Measurements from ENCODE around the gene SCAMP5. TPM values are rescaled to one million over a fixed set of nuclear protein-coding genes. Genes with fewer than 3 reads are reported as not detected.

SCAMP5 gene
- polyA plus RNA-seq, 1 donor (not counting 4 experiments of a cell fraction or from before 2014, with no cell fraction given): 1.9 TPM

DNA sequence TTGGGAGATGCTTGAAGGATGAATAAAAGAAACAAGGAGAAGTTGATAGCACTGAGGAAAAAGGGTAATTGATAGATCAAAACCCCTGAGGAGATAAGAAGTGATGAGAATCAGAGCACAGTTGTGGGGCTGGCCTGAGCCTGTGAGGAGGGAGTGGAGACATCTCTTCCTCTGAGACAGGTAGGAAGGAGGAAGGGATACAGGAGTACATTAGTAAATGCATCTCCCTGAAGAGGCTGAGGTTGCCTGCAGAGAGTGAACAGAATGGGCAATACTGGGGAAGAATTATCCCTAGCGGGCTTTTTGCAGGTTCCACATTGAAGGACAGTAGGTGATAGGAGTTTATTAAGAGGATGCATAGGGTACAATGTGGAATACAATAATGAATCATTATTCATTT lies 17.3 kb upstream of the SCAMP5 start:
- Histone ChIP-seq H3K27ac (ENCODE audit: control insufficient read depth, insufficient read depth, low read length) (no peak overlapping the region), H3K79me2 (ENCODE audit: control insufficient read depth, insufficient read depth, low read length) (no peaks in the 10 kb centered on the region)
- TF ChIP-seq, protein P1, sequence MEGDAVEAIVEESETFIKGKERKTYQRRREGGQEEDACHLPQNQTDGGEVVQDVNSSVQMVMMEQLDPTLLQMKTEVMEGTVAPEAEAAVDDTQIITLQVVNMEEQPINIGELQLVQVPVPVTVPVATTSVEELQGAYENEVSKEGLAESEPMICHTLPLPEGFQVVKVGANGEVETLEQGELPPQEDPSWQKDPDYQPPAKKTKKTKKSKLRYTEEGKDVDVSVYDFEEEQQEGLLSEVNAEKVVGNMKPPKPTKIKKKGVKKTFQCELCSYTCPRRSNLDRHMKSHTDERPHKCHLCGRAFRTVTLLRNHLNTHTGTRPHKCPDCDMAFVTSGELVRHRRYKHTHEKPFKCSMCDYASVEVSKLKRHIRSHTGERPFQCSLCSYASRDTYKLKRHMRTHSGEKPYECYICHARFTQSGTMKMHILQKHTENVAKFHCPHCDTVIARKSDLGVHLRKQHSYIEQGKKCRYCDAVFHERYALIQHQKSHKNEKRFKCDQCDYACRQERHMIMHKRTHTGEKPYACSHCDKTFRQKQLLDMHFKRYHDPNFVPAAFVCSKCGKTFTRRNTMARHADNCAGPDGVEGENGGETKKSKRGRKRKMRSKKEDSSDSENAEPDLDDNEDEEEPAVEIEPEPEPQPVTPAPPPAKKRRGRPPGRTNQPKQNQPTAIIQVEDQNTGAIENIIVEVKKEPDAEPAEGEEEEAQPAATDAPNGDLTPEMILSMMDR (optimal IDR thresholded peaks at IDR 0.05 in 1 of 3, IDR thresholded peaks at IDR 0.05 in 1 of 3, conservative IDR thresholded peaks at IDR 0.05 in 1 of 3; ENCODE audit: extremely low read depth in 1 of 3, insufficient read depth in 2 of 3, low read length in 3 of 3): no peak
- TF ChIP-seq EZH2 (IDR thresholded peaks at IDR 0.05; ENCODE audit: low read length): no peak

DNA sequence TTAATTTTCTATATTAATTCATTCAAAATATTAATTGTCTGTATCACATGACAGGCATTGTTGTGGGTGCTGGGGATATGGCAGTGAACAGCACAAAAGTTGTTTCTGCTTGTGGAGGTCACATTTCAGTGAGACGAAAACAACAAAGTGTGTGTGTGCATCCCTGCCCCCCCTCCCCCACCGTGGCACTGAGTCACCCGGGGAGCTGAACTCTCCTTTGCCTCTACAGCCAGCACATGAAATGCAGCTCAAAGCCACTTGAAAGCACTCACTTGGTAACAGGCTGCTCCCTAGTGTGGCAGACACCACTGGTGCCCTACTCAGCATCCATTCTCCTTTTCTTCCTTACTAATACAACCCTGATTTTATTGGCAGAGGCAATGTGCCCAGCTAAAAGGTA lies 16.9 kb upstream of the SCAMP5 start:
- no peak overlapping the region for H3K4me2 ChIP-seq (ENCODE audit: control insufficient read depth, extremely low read depth, insufficient read depth, low read depth, low read length)
- H3K9me1 ChIP-seq (ENCODE audit: control insufficient read depth, extremely low read depth, insufficient read depth, low read length): no peaks in the 10 kb centered on the region
- H3K36me3 ChIP-seq (ENCODE audit: control insufficient read depth in 2 of 2, extremely low read depth in 1 of 2, insufficient read depth in 2 of 2, low read length in 2 of 2): no peaks in the 10 kb centered on the region
- H3K4me3 ChIP-seq (ENCODE audit: control insufficient read depth in 2 of 3, extremely low read depth in 1 of 3, insufficient read depth in 2 of 3, low read depth in 1 of 3, low read length in 3 of 3): no peak overlapping the region
- FAIRE-seq: no peak
- no peak overlapping the region for H2AFZ ChIP-seq (ENCODE audit: control insufficient read depth, low read length)
- no peak overlapping the region for H3K9ac ChIP-seq (ENCODE audit: control insufficient read depth, extremely low read depth, insufficient read depth, low read length)
- H3K27ac ChIP-seq (ENCODE audit: control insufficient read depth, insufficient read depth, low read length): no peak overlapping the region
- dilution Hi-C loops (cut with MboI; ENCODE audit: extremely low pct_ligation_motif_present, low sequenced_read_pairs): no loop called here
- TF ChIP-seq EZH2 (IDR thresholded peaks at IDR 0.05; ENCODE audit: low read length): no peak
- TF ChIP-seq, protein P1 (optimal IDR thresholded peaks at IDR 0.05 in 1 of 3, IDR thresholded peaks at IDR 0.05 in 1 of 3, conservative IDR thresholded peaks at IDR 0.05 in 1 of 3; ENCODE audit: extremely low read depth in 1 of 3, insufficient read depth in 2 of 3, low read length in 3 of 3): no peak
- no peaks in the 10 kb centered on the region for H3K79me2 ChIP-seq (ENCODE audit: control insufficient read depth, insufficient read depth, low read length)
- no peaks in the 10 kb centered on the region for H3K4me1 ChIP-seq (ENCODE audit: control insufficient read depth, extremely low read depth, insufficient read depth, low read length)
- no peaks in the 10 kb centered on the region for H4K20me1 ChIP-seq (ENCODE audit: control insufficient read depth, extremely low read depth, insufficient read depth, low read length)
- H3K27me3 ChIP-seq (ENCODE audit: control insufficient read depth, extremely low read depth, insufficient read depth, low read length): peaks cover 4% of the 10 kb centered on the region
- DNase-seq (ENCODE audit: low read depth, low spot score): no peak
- no peaks in the 10 kb centered on the region for H3K9me3 ChIP-seq (ENCODE audit: control insufficient read depth, low read depth, low read length)

More for the DNA sequence above, 17.3 kb upstream of the SCAMP5 start:
- Histone ChIP-seq H3K4me2 (ENCODE audit: control insufficient read depth, extremely low read depth, insufficient read depth, low read depth, low read length) (no peak overlapping the region), H2AFZ (ENCODE audit: control insufficient read depth, low read length) (no peak overlapping the region), H3K9ac (ENCODE audit: control insufficient read depth, extremely low read depth, insufficient read depth, low read length) (no peak overlapping the region), H4K20me1 (ENCODE audit: control insufficient read depth, extremely low read depth, insufficient read depth, low read length) (no peaks in the 10 kb centered on the region), H3K4me3 (ENCODE audit: control insufficient read depth in 2 of 3, extremely low read depth in 1 of 3, insufficient read depth in 2 of 3, low read depth in 1 of 3, low read length in 3 of 3) (no peak overlapping the region), H3K36me3 (ENCODE audit: control insufficient read depth in 2 of 2, extremely low read depth in 1 of 2, insufficient read depth in 2 of 2, low read length in 2 of 2) (no peaks in the 10 kb centered on the region), H3K4me1 (ENCODE audit: control insufficient read depth, extremely low read depth, insufficient read depth, low read length) (no peaks in the 10 kb centered on the region), H3K9me1 (ENCODE audit: control insufficient read depth, extremely low read depth, insufficient read depth, low read length) (no peaks in the 10 kb centered on the region), H3K9me3 (ENCODE audit: control insufficient read depth, low read depth, low read length) (no peaks in the 10 kb centered on the region), H3K27me3 (ENCODE audit: control insufficient read depth, extremely low read depth, insufficient read depth, low read length) (peaks cover 4% of the 10 kb centered on the region)
- dilution Hi-C loops (cut with MboI; ENCODE audit: extremely low pct_ligation_motif_present, low sequenced_read_pairs): no loop called here
- DNase-seq (ENCODE audit: low read depth, low spot score): no peak
- FAIRE-seq: no peak

Data from keratinocyte (primary cell).